Central memory CD4-positive, alpha-beta T cell (primary cell): Measurements from ENCODE around the gene CIAPIN1.
"Not testable (repeated sequence)": the region's sequence is repeated elsewhere in the genome, so short reads cannot be mapped to it uniquely, and the experiment has no call there.

Experiments used
- DNase-seq: peaks from one replicate; pipeline ENCODE4 v3.0.0; 2022

Gene CIAPIN1

DNA sequence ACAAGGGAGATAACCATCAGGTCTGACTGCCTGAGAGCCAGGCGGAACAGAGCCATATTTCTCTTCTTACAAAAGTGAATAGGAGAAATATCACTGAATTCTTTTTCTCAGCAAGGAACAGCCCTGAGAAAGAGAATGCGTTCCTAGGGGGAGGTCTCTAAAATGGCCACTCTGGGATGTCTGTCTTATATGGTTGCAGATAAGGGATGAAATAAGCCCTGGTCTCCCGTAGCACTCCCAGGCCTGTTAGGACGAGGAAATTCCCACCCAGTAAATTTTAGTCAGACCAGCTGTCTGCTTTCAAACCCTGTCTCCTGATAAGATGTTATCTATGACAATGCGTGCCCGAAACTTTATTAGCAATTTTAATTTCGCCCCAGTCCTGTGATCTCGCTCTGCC, 7.2 kb downstream of the CIAPIN1 start:
- not testable (repeated sequence) for DNase-seq

DNA sequence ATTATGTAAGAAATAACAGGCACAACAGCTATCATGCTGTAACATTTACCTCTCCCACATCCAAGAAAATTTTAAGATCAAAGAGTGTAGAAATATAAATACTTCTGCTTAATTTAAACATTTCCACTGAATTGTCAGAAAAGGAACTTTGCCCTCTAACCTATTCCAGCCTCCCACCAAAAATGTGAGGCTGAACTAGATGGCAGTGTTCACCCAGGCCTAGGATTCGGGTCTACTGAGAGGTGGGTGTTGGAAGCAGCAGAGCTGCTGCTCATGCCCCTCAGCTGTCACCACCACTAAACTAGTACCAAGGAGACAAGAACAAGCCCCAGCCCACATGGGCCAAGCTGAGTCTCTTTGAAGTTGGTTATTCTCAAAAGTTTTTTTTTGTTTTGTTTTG, 11.3 kb downstream of the CIAPIN1 start:
- DNase-seq: no peak

DNA sequence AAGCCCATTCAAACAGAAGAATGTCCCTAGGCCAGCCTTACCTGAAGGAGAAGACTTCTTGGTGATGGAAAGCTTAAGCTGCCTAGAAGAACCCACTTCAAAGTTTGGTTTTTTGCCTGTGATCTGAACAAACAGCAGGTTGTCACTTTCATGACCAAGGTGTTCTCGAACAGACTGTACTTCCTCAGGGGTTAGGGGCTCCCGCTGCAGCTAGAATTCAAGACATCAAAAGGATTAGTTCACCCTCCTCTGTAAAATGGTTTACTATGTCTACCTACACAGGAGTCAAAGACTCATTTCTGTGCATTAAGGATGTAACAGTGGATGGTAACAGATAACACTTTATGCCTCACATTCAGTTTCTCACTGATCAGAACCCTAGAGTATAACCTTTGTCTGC, 13.2 kb downstream of the CIAPIN1 start:
- DNase-seq: no peak

DNA sequence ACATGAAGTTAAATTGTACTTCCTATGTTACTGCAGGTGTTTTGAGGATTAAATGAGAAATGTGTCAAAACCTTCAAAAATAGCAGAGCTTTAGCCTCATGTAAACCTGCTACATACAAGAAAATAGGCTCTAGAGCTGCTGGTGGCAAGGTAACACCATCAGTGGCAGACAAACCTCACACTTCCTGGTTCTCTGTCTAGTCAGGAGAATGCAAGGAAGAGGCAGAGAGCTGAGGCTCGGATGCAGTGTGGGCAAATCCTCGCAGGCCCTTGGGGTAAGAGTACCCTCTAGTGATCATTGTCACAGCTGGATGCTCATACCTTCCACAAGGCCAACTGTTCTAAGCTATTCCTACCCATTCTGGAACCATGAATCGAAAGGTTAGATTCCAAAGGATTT, 14.2 kb downstream of the CIAPIN1 start:
- DNase-seq: no peak

DNA sequence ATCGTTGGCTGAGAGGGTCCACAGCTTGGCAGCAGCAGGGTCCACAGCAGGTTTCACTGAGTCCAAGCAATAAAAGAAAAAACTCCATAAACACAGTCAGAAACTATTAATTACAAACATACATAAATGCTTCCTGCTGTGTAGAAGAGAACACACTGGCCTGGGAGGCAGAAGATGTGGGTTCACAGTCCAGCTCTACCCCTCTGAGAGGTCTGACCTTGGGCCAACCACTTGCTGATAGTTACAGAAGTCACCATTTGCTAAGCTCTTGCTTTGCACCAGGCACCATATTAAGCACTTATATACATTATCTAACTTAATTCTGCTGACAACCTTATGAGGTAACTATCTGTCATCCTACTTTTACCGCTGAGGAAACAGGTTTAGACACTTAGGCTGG, 14.7 kb downstream of the CIAPIN1 start:
- no peak for DNase-seq

DNA sequence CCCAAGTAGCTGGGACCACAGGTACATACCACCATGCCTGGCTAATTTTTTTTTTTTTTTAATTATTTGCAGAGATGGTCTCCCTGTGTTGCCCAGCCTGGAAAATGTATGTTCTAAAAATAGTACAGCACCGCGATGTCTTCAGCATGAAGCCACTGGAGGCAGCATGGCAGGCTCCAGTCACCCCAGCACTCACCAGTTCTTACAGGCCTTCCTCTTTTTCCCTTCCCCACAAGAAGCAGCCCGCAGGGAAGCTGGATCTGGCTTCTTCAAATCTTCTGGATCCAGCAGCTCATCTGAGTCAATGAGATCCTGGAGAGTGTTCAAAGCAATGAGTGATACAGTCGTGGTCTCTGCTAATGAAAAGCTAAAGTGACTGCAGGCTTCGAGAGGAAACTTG, 16.2 kb downstream of the CIAPIN1 start:
- no peak for DNase-seq

DNA sequence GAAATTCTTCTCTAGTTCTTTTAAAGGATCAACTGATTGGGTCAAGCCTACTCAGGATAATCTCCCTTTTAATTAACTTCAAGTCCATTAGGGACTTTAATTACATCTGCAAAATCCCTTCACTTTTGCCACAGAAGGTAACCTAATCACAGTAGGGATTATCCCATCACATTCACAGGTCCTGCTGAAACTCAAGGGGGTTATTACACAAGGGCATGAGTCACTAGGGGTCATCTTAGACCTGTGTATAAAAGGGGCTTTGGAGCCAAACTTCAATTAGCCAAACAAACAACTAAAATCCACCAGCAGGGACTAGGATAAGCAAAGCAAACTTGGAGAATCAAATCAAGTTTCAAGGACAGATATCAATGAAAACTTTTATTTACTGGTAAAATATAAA, 19.4 kb downstream of the CIAPIN1 start:
- DNase-seq: no peak

DNA sequence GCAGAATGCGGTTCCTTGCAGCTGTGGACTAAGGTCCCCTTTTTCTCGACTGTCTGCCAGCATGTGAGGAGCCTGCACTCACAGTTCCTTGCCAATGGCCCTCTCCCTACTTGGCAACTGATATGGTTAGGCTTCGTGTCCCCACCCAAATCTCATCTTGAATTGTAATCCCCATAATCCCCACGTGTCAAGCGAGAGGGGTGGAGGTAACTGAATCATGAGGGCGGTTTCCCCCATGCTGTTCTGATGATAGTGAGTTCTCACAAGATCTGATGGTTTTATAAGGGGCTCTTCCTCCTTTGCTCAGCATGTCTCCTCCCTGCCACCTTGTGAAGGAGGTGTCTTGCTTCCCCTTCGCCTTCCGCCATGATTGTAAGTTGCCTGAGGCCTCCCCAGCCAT, 19.9 kb downstream of the CIAPIN1 start:
- no peak for DNase-seq

DNA sequence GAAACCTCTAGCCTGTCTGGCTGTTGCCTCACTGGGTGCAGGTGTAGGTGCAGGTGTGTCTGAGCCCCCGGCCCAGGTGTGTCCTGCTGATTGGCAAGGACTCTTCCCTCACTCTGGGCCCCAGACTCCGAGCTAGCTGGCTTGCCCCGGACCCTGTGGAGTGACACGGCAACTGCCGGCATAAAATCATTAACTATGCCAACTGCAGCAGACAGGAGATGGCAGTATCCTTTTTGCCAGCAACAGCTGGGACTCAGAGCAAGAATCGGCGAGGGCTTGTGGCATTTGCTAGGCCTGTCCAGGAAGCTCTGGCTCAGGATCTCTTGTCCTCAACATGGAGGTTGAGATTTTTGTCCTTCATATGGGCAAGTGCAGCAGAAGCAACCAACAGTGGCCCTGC, 20.8 kb downstream of the CIAPIN1 start:
- DNase-seq: no peak

DNA sequence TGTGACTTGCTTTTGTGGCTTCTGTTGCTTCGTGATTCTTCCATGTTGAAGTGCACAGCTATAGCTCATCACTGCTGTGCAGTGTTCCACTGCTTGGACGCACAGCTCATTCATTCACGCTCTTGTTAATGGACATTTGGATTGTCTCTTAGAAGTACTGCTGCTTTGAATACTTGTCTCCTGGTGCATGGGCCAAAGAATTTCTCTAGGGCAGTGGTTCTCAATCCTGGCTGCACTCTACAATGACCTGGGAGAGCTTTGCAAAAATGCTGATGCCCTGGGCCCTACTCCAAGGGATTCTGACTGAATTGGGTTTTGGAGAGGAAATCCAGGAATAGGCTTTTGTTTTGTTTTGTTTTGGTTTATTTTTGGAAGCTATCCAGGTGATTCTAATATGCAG, 22.6 kb downstream of the CIAPIN1 start:
- no peak for DNase-seq

DNA sequence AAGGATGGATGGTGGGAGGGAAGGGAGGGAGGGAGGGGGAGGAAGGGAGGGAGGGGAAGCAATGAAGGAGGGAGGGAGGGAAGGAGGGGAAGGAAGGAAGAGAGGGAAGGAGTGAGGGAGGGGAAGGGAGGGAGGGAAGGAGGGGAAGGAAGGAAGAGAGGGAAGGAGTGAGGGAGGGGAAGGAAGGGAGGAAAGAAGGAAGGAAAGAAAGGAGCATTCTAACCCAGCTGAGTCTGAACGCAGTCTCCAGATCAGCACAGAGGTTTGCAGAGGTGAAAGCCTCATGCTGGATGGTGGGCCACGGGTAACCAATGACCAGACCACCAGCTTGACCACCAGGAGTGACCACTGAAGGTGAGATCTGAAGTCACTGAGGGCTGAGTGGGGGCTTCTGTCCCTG, 24.0 kb downstream of the CIAPIN1 start:
- DNase-seq: no peak

DNA sequence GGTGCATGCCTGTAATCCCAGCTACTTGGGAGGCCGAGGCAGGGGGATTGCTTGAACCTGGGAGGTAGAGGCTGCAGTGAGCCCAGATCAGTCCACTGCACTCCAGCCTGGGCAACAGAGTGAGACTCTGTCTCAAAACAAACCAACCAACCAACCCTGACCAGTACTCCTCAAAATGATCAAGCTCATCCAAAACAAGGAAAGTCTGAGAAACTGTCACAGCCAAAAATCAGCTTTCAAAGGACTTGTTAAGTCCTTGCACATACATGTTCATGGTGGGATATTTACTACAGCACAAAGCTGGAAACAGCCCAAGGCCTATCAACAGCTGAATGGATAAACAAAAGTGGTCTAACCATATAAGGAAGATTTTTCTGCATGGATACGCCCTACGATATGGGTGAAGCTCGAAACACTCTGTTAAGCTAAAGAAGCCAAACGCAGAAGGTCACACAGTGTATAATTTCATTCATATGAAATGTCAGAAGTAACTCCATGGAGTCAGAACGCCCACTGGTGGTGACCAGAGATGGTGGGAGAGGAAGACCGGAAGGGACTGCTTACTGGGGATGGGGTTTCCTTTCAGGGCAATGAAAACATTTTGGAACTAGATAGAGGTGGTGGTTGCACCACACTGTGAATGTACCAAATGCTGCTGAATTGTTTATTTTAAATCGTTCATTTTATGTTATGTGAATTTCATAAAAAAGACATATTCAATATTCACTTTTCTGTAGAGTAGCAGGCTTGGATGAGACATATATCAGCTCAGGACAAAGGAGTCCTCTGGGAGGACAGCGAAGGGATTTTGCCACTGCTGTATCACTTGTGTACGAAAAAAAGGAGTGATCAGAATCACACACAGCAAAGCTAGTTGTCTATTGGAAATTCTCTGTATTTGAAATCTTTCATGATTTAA, 24.9 kb downstream of the CIAPIN1 start:
- DNase-seq: no peak

DNA sequence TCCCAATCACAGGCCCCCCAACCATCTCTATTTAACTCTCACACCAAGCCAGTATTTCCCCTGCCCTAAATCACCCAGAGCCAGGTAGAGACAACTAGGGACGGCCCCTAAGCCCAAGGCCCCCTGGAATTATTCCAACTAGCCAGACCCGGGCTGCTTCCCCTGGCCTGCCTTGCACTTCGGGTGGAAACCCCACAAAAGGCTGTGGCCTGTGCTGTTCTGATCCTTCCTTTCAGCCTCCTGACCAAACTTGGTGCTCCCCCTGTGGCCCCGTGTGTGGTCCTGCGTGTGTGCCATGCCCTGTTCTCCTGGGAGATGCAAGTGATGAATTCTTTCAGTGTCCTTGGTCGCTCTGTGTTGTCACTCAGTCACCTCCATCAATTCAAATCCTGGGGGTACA, 27.7 kb downstream of the CIAPIN1 start:
- DNase-seq: no peak

DNA sequence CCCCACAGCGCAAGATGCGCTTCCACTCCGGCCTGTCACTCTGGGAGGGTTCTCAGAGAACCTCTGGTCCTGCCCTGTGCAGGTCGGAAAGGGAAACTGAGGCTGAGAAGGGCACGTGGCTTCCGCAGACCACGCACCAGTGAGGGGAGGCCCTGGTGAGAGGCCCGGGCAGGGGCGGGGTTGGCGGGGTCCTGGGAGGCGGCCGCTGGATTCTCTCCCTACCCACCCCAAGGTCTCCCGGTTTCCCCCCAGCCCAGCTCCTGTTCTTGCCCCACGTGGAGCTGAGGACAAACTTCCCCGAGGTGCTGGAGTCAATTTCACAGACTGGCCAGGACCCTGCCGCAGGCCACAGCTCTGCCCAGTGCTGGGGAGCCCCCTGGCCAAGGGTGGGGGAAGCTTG, 31.1 kb downstream of the CIAPIN1 start:
- no peak for DNase-seq

DNA sequence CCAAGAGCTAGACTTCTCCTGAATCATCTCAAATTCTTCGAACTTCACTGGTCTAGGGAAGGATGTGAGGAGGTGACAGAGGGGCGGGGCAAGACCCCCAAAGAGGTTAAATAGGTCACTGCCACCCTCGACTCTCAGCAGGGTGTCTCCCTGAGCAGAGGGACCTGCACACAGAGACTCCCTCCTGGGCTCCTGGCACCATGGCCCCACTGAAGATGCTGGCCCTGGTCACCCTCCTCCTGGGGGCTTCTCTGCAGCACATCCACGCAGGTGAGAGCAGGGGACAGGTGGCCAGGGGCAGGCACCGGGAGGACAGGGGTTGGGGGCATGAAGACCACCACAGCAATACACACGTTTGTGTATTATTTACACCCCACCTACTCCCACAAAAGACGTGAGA, 33.5 kb downstream of the CIAPIN1 start:
- no peak for DNase-seq

DNA sequence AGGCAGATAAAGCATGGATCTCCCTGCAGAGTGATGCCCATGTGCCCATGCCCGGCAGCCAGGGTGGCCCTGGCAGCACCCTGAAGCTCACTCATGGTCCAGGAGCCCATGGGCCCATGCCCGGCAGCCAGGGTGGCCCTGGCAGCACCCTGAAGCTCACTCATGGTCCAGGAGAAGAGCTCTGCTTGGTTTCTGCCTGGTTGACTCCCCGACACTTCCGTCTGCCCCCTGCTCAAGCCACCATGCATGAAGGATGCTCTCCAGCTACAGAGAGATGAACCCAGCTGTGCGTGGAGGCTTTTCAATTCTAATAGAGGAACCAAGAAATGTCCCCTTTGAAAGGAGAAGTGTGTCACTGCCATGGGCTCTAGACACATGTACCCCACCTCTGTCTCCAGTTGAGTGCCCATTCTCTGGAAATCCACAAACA, 33.9 kb downstream of the CIAPIN1 start:
- no peak for DNase-seq

DNA sequence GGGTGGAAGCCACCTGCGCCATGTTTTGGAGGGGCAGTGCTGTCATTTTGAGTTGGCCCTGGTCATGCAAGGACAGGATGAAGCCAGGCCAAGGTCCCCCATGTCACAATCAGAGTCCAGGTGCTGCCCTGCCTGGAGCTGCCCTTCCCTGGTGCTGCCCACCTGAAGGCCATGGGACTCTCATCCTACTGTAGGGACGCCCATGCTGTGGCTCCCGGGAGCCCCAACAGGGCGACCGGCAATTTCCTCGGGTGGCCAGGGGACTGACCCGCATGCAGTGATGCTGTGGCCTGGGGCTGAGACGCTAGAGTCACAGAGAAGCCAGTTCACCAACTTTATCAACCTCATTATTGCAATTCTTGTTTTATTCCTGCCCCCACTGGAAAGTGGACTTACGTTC, 34.6 kb downstream of the CIAPIN1 start:
- DNase-seq: no peak

DNA sequence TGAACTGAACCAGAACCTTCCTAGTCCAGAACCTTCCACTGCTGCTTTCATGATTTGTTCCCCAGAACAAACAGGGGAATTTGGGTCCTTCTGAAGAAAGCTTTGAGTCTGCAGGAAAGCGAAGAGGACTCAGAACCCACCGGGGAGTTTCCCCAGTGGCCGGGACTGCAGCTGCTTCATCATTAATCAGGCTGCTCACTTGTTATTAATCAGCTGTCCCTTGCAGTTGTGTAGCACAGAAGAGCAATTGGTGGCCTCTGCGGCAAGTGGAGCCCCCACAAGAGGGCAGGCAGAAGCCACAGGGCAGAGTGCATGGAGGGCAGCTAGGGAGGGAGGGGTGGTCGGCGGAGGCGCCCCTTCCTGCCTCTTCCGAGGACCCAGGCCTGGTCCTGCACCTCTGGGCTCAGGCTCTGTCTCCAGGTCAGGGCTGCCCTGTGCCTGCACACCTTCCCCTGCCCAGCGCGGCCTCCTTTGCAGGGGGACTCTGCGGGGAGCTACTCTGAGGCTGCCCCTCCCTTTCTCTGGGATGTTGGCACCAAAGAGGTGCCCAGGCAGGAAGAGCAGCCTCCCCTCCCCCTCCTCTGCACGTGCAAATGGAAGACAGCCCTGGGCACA, 35.7 kb downstream of the CIAPIN1 start:
- no peak for DNase-seq

DNA sequence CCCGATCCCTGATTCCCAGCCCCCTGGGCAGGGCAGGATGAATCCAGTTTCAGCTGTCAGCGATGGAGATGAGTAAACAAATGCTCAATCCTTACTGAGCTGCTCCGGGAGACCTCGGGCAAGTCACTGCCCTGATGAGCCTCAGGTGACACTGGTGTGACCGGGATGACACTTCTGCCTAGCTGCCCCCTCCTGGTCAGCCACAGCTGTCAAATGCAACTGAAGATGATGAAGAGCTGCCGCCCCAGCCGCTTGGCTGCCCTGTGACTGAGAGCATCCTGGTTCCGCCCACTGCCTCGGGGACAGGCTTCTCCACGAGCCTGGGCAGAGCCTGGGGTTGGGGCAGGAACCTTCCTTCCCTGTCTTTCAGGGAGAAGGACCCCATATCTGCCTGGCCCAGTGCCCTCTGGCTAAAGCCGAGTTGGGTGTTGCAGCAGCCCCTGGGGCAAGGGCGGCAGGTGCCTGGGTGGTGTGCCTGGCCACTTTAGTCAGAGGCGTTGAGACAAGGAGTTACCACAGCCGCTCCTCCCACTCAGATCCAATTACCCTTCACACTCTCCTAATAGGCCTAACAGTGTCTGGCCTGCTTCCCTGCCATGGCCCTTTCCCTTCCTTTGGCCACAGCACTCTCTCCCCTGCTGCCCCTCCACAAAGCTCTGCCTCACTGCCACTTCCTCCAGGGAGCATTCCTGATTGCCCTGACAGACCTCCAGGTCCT, 37.2 kb downstream of the CIAPIN1 start:
- no peak for DNase-seq

DNA sequence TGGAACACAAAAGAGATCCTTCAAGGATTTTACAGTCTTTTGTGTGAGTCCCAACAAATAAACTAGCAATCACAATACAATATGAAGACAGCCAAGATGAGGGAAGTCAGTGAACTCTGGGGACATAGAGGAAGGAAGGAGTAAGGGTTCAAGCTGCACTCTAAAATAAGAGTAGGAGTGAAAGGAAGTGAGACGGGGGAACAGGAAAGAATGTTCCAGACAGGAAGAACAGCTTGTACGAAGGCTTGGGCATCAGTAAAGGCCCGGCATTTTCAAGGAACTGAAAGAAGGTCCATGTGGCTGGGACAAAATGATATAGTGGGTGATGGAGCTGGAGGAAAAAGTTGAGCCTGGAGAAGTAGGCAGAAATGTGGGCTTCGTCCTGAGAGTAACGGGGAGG, 38.1 kb downstream of the CIAPIN1 start:
- no peak for DNase-seq

DNA sequence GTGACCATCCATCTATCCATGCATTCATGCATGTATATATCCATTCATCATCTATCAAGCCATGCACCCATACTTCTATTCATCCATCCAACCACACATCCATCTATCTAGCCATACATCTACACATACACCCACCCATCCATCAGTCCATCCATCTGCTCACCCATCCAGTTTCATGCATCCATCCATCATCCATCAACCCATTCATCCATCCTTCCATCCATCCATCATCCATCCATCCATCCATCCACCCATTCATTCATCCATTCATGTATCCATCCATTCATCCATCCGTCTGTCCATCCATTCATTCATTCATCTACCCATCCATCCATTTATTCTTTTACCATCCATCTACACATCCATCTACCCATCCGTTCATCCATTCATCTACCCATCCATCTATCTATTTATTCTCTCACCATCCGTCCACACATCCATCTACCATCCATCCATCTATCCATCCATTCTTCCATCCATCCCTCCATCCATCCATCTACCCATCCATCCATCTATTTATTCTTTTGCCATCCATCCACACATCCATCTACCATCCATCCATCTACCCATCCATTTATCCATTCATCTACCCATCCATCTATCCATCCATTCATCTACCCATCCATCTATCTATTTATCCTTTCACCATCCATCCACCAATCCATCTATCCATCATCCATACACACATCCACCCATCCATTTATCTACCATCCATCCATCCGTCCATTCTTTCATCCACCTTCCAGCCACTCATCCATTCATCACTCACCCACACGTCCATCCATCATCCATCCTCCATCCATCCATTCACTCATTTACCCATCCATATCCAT, 39.4 kb downstream of the CIAPIN1 start:
- DNase-seq: no peak

DNA sequence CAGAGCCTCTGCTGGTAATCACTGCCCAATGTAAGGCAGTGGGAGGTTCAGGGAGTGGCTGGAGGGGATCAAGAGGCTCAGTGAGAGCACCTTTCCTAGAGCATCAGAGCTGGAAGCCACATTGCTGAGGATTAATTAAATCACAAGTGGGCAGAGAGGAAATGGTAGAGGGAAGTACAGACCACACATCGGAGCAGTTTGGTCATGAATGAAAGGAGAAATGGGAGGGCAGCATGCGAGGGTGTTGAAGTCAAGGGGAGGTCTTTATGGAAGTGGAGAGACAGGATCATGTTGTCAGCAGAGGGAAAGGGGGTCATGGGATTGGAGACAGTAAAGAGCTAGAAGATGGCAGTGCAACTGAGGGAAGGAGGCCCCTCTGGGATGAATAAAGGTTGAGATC, 40.3 kb downstream of the CIAPIN1 start:
- DNase-seq: no peak

DNA sequence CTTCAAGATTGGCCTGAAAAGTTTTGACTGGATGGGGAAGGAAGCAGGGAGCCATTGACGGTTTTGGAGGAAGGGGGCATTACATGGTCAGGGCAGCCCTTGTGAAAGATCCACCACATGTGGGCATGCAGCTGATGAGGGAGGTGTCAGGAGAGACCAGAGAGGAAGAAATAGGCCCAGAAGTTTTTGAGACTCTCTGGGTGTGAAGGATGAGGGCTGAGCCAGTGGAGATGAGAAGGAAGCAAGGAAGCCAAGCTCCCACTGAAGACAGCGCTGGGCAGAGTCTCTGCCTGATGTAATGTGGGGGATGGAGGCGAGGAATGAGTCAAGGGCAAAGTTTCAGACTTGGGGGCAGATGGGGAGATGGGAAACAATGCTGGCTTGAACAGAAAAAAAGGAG, 42.1 kb downstream of the CIAPIN1 start:
- no peak for DNase-seq
